Endothelial cell of umbilical vein (primary cell): ENCODE results near the gene USP31. TPM values are rescaled to one million over a fixed set of nuclear protein-coding genes. Genes with fewer than 3 reads are reported as not detected.

ENCODE experiments used
- BruUV-seq: library from RNA; stranded (reverse); fragments of 400-500 nt; replicated peaks from 2 replicates; lab custom pipeline; 2021; lab: Mats Ljungman, UMichigan
- CTCF ChIA-PET: fragments of 300-600, 350-600 bp; sonication (Branson Sonifier 250); formaldehyde crosslinking; loops from one replicate; lab custom pipeline; 2021; ENCODE audit warnings: antibody characterized with exemption, inconsistent platforms; lab: Charles Lee
- POLR2A ChIA-PET: fragments of 300-600, 350-600 bp; sonication (Branson Sonifier 250); formaldehyde crosslinking; loops from one replicate; lab custom pipeline; 2021; ENCODE audit warnings: antibody characterized with exemption, inconsistent platforms; lab: Charles Lee
- DNase-seq: peaks from one replicate; pipeline ENCODE4 v3.0.0-alpha.2; 2011; ENCODE audit warnings: low read depth, low spot score
- FAIRE-seq: peaks from 2 replicates; lab custom pipeline; 2011; peaks lifted over from hg19 to GRCh38; lab: Jason Lieb, UNC
- H2AFZ ChIP-seq: 2 replicates; pipeline ENCODE4 v1.6.0; 2012; ENCODE audit warnings: low read depth, low read length, control low read depth, inconsistent platforms
- H3K27ac ChIP-seq: 2 replicates; pipeline ENCODE4 v1.5.1; 2011; ENCODE audit warnings: low read depth, mild to moderate bottlenecking, control low read depth, low read length, moderate library complexity; ENCODE audit not compliant: insufficient read depth
- H3K27me3 ChIP-seq, 2 experiments: 2 replicates each; pipeline versions ENCODE4 v1.6.0 to v1.6.1; 2011; ENCODE audit warnings: low read length in 2 of 2, mixed read lengths in 1 of 2; ENCODE audit not compliant: control insufficient read depth in 2 of 2, insufficient read depth in 2 of 2
- H3K36me3 ChIP-seq, 2 experiments: 2 replicates in 1 of 2; 3 replicates in 1 of 2; pipeline ENCODE4 v1.5.1; 2011; ENCODE audit warnings: low read length in 2 of 2, mild to moderate bottlenecking in 1 of 2, moderate library complexity in 1 of 2; ENCODE audit not compliant: control insufficient read depth in 2 of 2, insufficient read depth in 2 of 2; ENCODE audit errors: extremely low read depth in 1 of 2
- H3K4me1 ChIP-seq: 3 replicates; pipeline ENCODE4 v1.5.1; 2011; ENCODE audit warnings: mild to moderate bottlenecking, low read length; ENCODE audit not compliant: control insufficient read depth, insufficient read depth; ENCODE audit errors: extremely low read depth
- H3K4me2 ChIP-seq: 2 replicates; pipeline ENCODE4 v1.6.1; 2011; ENCODE audit warnings: low read length, control low read depth, mixed read lengths; ENCODE audit not compliant: insufficient read depth
- H3K4me3 ChIP-seq, 3 experiments: fragments of 200-600 bp in 1 of 3; sonication (generic), shearing (Covaris generic) in 1 of 3; replicated peaks in 1 of 3; 2 replicates each; pipeline ENCODE4 v1.5.1; 2011 to 2016; ENCODE audit warnings: control low read depth in 3 of 3, low read length in 3 of 3, mild to moderate bottlenecking in 2 of 3, inconsistent platforms in 1 of 3, low read depth in 1 of 3, moderate library complexity in 1 of 3; ENCODE audit not compliant: insufficient read depth in 1 of 3
- H3K79me2 ChIP-seq: 2 replicates; pipeline ENCODE4 v1.6.0; 2012; ENCODE audit warnings: low read length, inconsistent platforms; ENCODE audit not compliant: control insufficient read depth, insufficient read depth
- H3K9ac ChIP-seq: replicated peaks from 2 replicates; pipeline ENCODE3; 2011; ENCODE audit warnings: low read length, control low read depth; ENCODE audit not compliant: insufficient read depth; ENCODE audit errors: extremely low read depth
- H3K9me1 ChIP-seq: replicated peaks from 3 replicates; pipeline ENCODE4 v1.6.0; 2011; ENCODE audit warnings: mild to moderate bottlenecking, low read length; ENCODE audit not compliant: control insufficient read depth, insufficient read depth; ENCODE audit errors: extremely low read depth
- H3K9me3 ChIP-seq: replicated peaks from 2 replicates; pipeline ENCODE4 v1.5.1; 2012; ENCODE audit warnings: low read length, inconsistent platforms; ENCODE audit not compliant: control insufficient read depth, insufficient read depth
- H4K20me1 ChIP-seq: replicated peaks from 2 replicates; pipeline ENCODE3; 2011; ENCODE audit warnings: mild to moderate bottlenecking, low read length; ENCODE audit not compliant: control insufficient read depth, insufficient read depth; ENCODE audit errors: extremely low read depth
- CTCF ChIP-seq, 2 donors: IDR thresholded peaks; 1 replicate in 1 of 2; 2 replicates in 1 of 2; pipeline ENCODE4 v1.5.1; 2011; ENCODE audit warnings: low read length in 2 of 2, mild to moderate bottlenecking in 2 of 2, moderate library complexity in 2 of 2, control low read depth in 1 of 2, inconsistent platforms in 1 of 2, low read depth in 1 of 2; ENCODE audit not compliant: insufficient read depth in 1 of 2; ENCODE audit errors: extremely low read depth in 1 of 2
- EZH2 ChIP-seq: IDR thresholded peaks from 2 replicates; pipeline ENCODE4 v1.6.1; 2012; ENCODE audit warnings: borderline replicate concordance, low read depth, mild to moderate bottlenecking, moderate library complexity, low read length, inconsistent platforms; ENCODE audit not compliant: severe bottlenecking
- FOS ChIP-seq: IDR thresholded peaks from 2 replicates; pipeline ENCODE4 v1.6.1; 2011; ENCODE audit warnings: mild to moderate bottlenecking, low read length, moderate library complexity, borderline replicate concordance; ENCODE audit not compliant: insufficient read depth
- GATA2 ChIP-seq: IDR thresholded peaks from 2 replicates; pipeline ENCODE4 v1.7.0; 2011; ENCODE audit warnings: low read depth, mild to moderate bottlenecking, moderate library complexity, mixed read lengths, low read length; ENCODE audit not compliant: insufficient read length, insufficient read depth
- JUN ChIP-seq: IDR thresholded peaks from 2 replicates; pipeline ENCODE4 v1.6.1; 2011; ENCODE audit warnings: borderline replicate concordance, low read depth; ENCODE audit not compliant: insufficient read length, insufficient read depth
- MYC ChIP-seq: IDR thresholded peaks from one replicate; pipeline ENCODE4 v1.6.1; 2011; ENCODE audit warnings: mild to moderate bottlenecking, low read depth, low read length
- POLR2A ChIP-seq: IDR thresholded peaks from 2 replicates; pipeline ENCODE4 v1.6.1; 2012; ENCODE audit warnings: low read depth, mild to moderate bottlenecking, control low read depth, low read length
- POLR2AphosphoS5 ChIP-seq: IDR thresholded peaks from 2 replicates; pipeline ENCODE4 v1.6.1; 2012; ENCODE audit warnings: low read depth, mild to moderate bottlenecking, control low read depth, low read length, moderate library complexity; ENCODE audit not compliant: insufficient read depth
- dilution Hi-C: fragments of 300-500 bp; cut with MboI; formaldehyde crosslinking; loops from one replicate; pipeline ENCODE4 v1.15.0; 2019; ENCODE audit warnings: low sequenced_read_pairs; ENCODE audit not compliant: extremely low pct_ligation_motif_present
- intact Hi-C: fragments of 100-400 bp; cut with micrococcal nuclease; formaldehyde crosslinking; loops from one replicate; pipeline ENCODE4 v1.10.0; 2022
- polyA plus RNA-seq, 4 experiments: library from polyadenylated mRNA; depleted of rRNA in 3 of 4; stranded (reverse) in 3 of 4; unstranded in 1 of 4; fragments of >200 nt; gene quantifications; 2 replicates each; pipeline versions ENCODE4 v1.2.1 to v1.2.3, GENCODE V29; 2011 to 2012; ENCODE audit warnings: missing spikeins in 1 of 4
- total RNA-seq: library from RNA; stranded (reverse); gene quantifications from 2 replicates; pipeline ENCODE4 v1.2.3, GENCODE V29; 2021
- TF ChIP-seq, protein P1 (sequence below): IDR thresholded peaks from 2 replicates; pipeline ENCODE4 v1.6.1; 2011; ENCODE audit not compliant: insufficient read depth, insufficient read length

The USP31 gene
- total and polyA plus RNA-seq, 2 donors (not counting 3 experiments of a cell fraction or from before 2014, with no cell fraction given): 14.5 to 42.4 TPM

DNA sequence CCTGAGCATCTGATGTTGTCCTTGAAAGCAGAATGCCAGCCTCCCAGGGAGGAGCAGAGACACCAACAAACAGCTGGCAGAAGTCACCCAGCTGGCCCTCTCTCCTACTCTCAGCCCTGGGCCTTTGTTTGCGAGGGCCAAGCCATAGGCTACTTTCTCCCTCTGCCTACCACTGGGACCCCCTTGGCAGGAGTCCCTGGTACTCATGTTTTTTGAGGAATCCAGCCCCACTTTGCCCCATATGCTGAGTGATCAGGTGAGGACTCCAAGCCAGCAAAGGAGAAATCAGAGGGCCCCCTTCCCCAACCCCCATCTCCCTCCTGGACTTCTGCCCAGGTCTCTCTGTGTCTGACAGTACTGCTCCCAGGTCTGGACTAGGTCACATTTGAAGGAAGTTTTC lies 121.9 kb downstream of the USP31 start:
- Histone ChIP-seq H2AFZ (no peak overlapping the region), H3K4me3 (no peak overlapping the region), H4K20me1 (no peaks in the 10 kb centered on the region), H3K9me3 (no peaks in the 10 kb centered on the region), H3K9me1 (no peaks in the 10 kb centered on the region), H3K4me2 (no peak overlapping the region), H3K9ac (no peak overlapping the region), H3K4me1 (no peaks in the 10 kb centered on the region), H3K79me2 (no peaks in the 10 kb centered on the region), H3K27me3 (no peaks in the 10 kb centered on the region), H3K36me3 (no peaks in the 10 kb centered on the region), H3K27ac (no peak overlapping the region)
- ChIA-PET CTCF (no interaction called here), POLR2A (no interaction called here)
- no peak for TF ChIP-seq POLR2AphosphoS5
- no peak for TF ChIP-seq GATA2
- no peak for TF ChIP-seq POLR2A
- no peak for TF ChIP-seq JUN
- TF ChIP-seq EZH2: no peak
- TF ChIP-seq MYC: no peak
- TF ChIP-seq CTCF (IDR thresholded peaks at IDR 0.05; ENCODE audit: extremely low read depth in 1 of 2, insufficient read depth in 1 of 2, low read depth in 1 of 2, low read length in 2 of 2): no peak
- TF ChIP-seq FOS: no peak
- TF ChIP-seq, protein P1, sequence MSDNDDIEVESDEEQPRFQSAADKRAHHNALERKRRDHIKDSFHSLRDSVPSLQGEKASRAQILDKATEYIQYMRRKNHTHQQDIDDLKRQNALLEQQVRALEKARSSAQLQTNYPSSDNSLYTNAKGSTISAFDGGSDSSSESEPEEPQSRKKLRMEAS: no peak
- DNase-seq (no peak), FAIRE-seq (no peak)
- intact Hi-C loops: no loop called here
- BruUV-seq: no TSS peak
- dilution Hi-C loops: no loop called here
